ENCODE data around the gene BICD1. TPM values are rescaled to one million over a fixed set of nuclear protein-coding genes. Genes with fewer than 3 reads are reported as not detected.

Gene BICD1
- total RNA-seq, 1 experiment from 2014 or later, result 9.2 TPM

GRCh38 chr12:32062881-32063280 is 43.8 kb upstream of the BICD1 start:
- ATAC-seq, result no peak
- H3K27ac ChIP-seq (ENCODE audit: low read length), result no peak overlapping the region
- no peaks in the 10 kb centered on the region for H3K27me3 ChIP-seq (ENCODE audit: low read length)
- no peaks in the 10 kb centered on the region for H3K36me3 ChIP-seq (ENCODE audit: low read depth, low read length)
- H3K9me2 ChIP-seq (replicated peaks; ENCODE audit: low read length), result no peaks in the 10 kb centered on the region
- H3F3A ChIP-seq (ENCODE audit: low read length, unreplicated experiment), result no peaks in the 10 kb centered on the region
- H4K20me1 ChIP-seq (ENCODE audit: low read length), result no peaks in the 10 kb centered on the region
- no peak overlapping the region for H3K9ac ChIP-seq (ENCODE audit: low read length)
- H3K9me3 ChIP-seq (ENCODE audit: low read length), result no peaks in the 10 kb centered on the region
- H3K4me2 ChIP-seq (ENCODE audit: low read length), result no peak overlapping the region
- POLR2A ChIA-PET (ENCODE audit: unreplicated experiment), result no interaction called here
- CTCF ChIA-PET, result interaction anchor here (0.6 kb wide), 1 partner anchor 249 kb away, joined by 3 read pairs; no protein-coding TSS in a partner anchor
- intact Hi-C loops (cut with micrococcal nuclease), result no loop called here
- no peak overlapping the region for H2AFZ ChIP-seq (ENCODE audit: low read length)
- no peak for DNase-seq
- no TSS peak for BruUV-seq (replicated peaks)
- H3K4me3 ChIP-seq (ENCODE audit: low read length), result no peak overlapping the region
- TF ChIP-seq CTCF (conservative IDR thresholded peaks at IDR 0.05; ENCODE audit: low read depth, low read length) (no peak), EZH2 (IDR thresholded peaks at IDR 0.05; ENCODE audit: low read length, unreplicated experiment) (no peak), EZH2phosphoT487 (IDR thresholded peaks at IDR 0.05; ENCODE audit: borderline replicate concordance, low read length) (no peak)
- no peaks in the 10 kb centered on the region for H3K4me1 ChIP-seq (ENCODE audit: insufficient read depth, low read length)
- no peaks in the 10 kb centered on the region for H3K79me2 ChIP-seq (ENCODE audit: low read length)

- no peaks in the 10 kb centered on the region for H3F3A ChIP-seq (ENCODE audit: low read length, unreplicated experiment)
- no peak for DNase-seq
- ChIA-PET CTCF (no interaction called here), POLR2A (ENCODE audit: unreplicated experiment) (no interaction called here)
- H3K9ac ChIP-seq (ENCODE audit: low read length), result no peak overlapping the region
- no peaks in the 10 kb centered on the region for H3K4me1 ChIP-seq (ENCODE audit: insufficient read depth, low read length)
- BruUV-seq (replicated peaks), result no TSS peak
- ATAC-seq, result no peak
- H3K4me3 ChIP-seq (ENCODE audit: low read length), result no peak overlapping the region
- no peaks in the 10 kb centered on the region for H3K9me3 ChIP-seq (ENCODE audit: low read length)
- H3K36me3 ChIP-seq (ENCODE audit: low read depth, low read length), result no peaks in the 10 kb centered on the region
- H4K20me1 ChIP-seq (ENCODE audit: low read length), result no peaks in the 10 kb centered on the region
- H3K4me2 ChIP-seq (ENCODE audit: low read length), result no peak overlapping the region
- TF ChIP-seq CTCF (conservative IDR thresholded peaks at IDR 0.05; ENCODE audit: low read depth, low read length) (no peak), EZH2phosphoT487 (IDR thresholded peaks at IDR 0.05; ENCODE audit: borderline replicate concordance, low read length) (no peak), EZH2 (IDR thresholded peaks at IDR 0.05; ENCODE audit: low read length, unreplicated experiment) (no peak)
- no peaks in the 10 kb centered on the region for H3K27me3 ChIP-seq (ENCODE audit: low read length)
- H3K79me2 ChIP-seq (ENCODE audit: low read length), result no peaks in the 10 kb centered on the region
- intact Hi-C loops (cut with micrococcal nuclease), result no loop called here
- H2AFZ ChIP-seq (ENCODE audit: low read length), result no peak overlapping the region
- no peaks in the 10 kb centered on the region for H3K9me2 ChIP-seq (replicated peaks; ENCODE audit: low read length)
- no peak overlapping the region for H3K27ac ChIP-seq (ENCODE audit: low read length)
Measured at GRCh38 chr12:32063796-32064195, 42.9 kb upstream of the BICD1 start.

- CTCF ChIA-PET, result no interaction called here
- intact Hi-C loops (cut with micrococcal nuclease), result no loop called here
- no TSS peak for BruUV-seq (replicated peaks)
Measured at GRCh38 chr12:32066206-32066605, 40.4 kb upstream of the BICD1 start.

More at GRCh38 chr12:32066206-32066605, 40.4 kb upstream of the BICD1 start:
- H3K4me3 ChIP-seq (ENCODE audit: low read length), result no peak overlapping the region
- ATAC-seq (no peak), DNase-seq (no peak)
- no peaks in the 10 kb centered on the region for H3K27me3 ChIP-seq (ENCODE audit: low read length)
- POLR2A ChIA-PET (ENCODE audit: unreplicated experiment), result no interaction called here
- TF ChIP-seq EZH2 (IDR thresholded peaks at IDR 0.05; ENCODE audit: low read length, unreplicated experiment), result no peak
- TF ChIP-seq EZH2phosphoT487 (IDR thresholded peaks at IDR 0.05; ENCODE audit: borderline replicate concordance, low read length), result no peak
- TF ChIP-seq CTCF (conservative IDR thresholded peaks at IDR 0.05; ENCODE audit: low read depth, low read length), result no peak
- H3K36me3 ChIP-seq (ENCODE audit: low read depth, low read length), result no peaks in the 10 kb centered on the region
- H2AFZ ChIP-seq (ENCODE audit: low read length), result no peak overlapping the region
- no peaks in the 10 kb centered on the region for H3K79me2 ChIP-seq (ENCODE audit: low read length)
- no peaks in the 10 kb centered on the region for H3K9me2 ChIP-seq (replicated peaks; ENCODE audit: low read length)
- no peaks in the 10 kb centered on the region for H3K9me3 ChIP-seq (ENCODE audit: low read length)
- H3K9ac ChIP-seq (ENCODE audit: low read length), result no peak overlapping the region
- H3K4me2 ChIP-seq (ENCODE audit: low read length), result no peak overlapping the region
- H3F3A ChIP-seq (ENCODE audit: low read length, unreplicated experiment), result no peaks in the 10 kb centered on the region
- no peaks in the 10 kb centered on the region for H3K4me1 ChIP-seq (ENCODE audit: insufficient read depth, low read length)
- no peaks in the 10 kb centered on the region for H4K20me1 ChIP-seq (ENCODE audit: low read length)
- no peak overlapping the region for H3K27ac ChIP-seq (ENCODE audit: low read length)
